ENCODE results near the gene SCN4A.

The SCN4A gene

GRCh38 chr17:63967953-63968352 lies 4.8 kb downstream of the SCN4A start:
- DNase-seq (no peak), ATAC-seq (replicated peaks) (no peak)
- Mint-ChIP-seq H3K9me3 (no peaks in the 10 kb centered on the region), H3K27ac (no peak overlapping the region), H3K36me3 (ENCODE audit: insufficient read depth) (no peaks in the 10 kb centered on the region), H3K27me3 (peaks cover 0 to 6% of the 10 kb centered on the region in 2 donors), H3K4me3 (no peak overlapping the region), H3K4me1 (ENCODE audit: low read depth in 2 of 2) (peaks cover 22 to 23% of the 10 kb centered on the region in 2 donors)

- Mint-ChIP-seq H3K4me3 (peak overlapping the region in 1 of 2 donors; percentile 0), H3K9me3 (no peaks in the 10 kb centered on the region), H3K4me1 (ENCODE audit: low read depth in 2 of 2) (peaks cover 22 to 23% of the 10 kb centered on the region in 2 donors), H3K36me3 (ENCODE audit: insufficient read depth) (no peaks in the 10 kb centered on the region), H3K27ac (peak overlapping the region in 1 of 2 donors; percentile 1), H3K27me3 (no peaks in the 10 kb centered on the region)
- ATAC-seq (replicated peaks) (peak; percentile 99), DNase-seq (peak; percentile 41 to 45 (median 42))
Measured at GRCh38 chr17:63966646-63967264, 6.0 kb downstream of the SCN4A start.

GRCh38 chr17:63963123-63963522 lies 9.6 kb downstream of the SCN4A start:
- Mint-ChIP-seq H3K27me3 (no peaks in the 10 kb centered on the region), H3K4me3 (no peak overlapping the region), H3K9me3 (no peaks in the 10 kb centered on the region), H3K36me3 (ENCODE audit: insufficient read depth) (no peaks in the 10 kb centered on the region), H3K4me1 (ENCODE audit: low read depth in 2 of 2) (peaks cover 18 to 21% of the 10 kb centered on the region in 2 donors), H3K27ac (peak overlapping the region; percentile 59 to 75)
- DNase-seq (no peak), ATAC-seq (replicated peaks) (no peak)

- Mint-ChIP-seq H3K4me1 (ENCODE audit: low read depth in 2 of 2) (peaks cover 16 to 20% of the 10 kb centered on the region in 2 donors), H3K36me3 (ENCODE audit: insufficient read depth) (no peaks in the 10 kb centered on the region), H3K9me3 (no peaks in the 10 kb centered on the region), H3K4me3 (peak overlapping the region in 1 of 2 donors; percentile 62), H3K27ac (peak overlapping the region; percentile 59 to 75), H3K27me3 (no peaks in the 10 kb centered on the region)
- no peak for ATAC-seq (replicated peaks)
- DNase-seq: no peak
Measured at GRCh38 chr17:63962298-63962744, 10.4 kb downstream of the SCN4A start.

GRCh38 chr17:63961355-63962212 lies 11.1 kb downstream of the SCN4A start:
- H3K4me3 Mint-ChIP-seq: peak overlapping the region in 1 of 2 donors; percentile 62

GRCh38 chr17:63960430-63960829 lies 12.3 kb downstream of the SCN4A start:
- Mint-ChIP-seq H3K27me3 (no peaks in the 10 kb centered on the region), H3K36me3 (ENCODE audit: insufficient read depth) (no peaks in the 10 kb centered on the region), H3K9me3 (no peaks in the 10 kb centered on the region), H3K4me1 (ENCODE audit: low read depth in 2 of 2) (peaks cover 9 to 12% of the 10 kb centered on the region in 2 donors), H3K27ac (no peak overlapping the region), H3K4me3 (no peak overlapping the region)
- DNase-seq (no peak), ATAC-seq (replicated peaks) (no peak)

More at GRCh38 chr17:63961355-63962212, 11.1 kb downstream of the SCN4A start:
- peak overlapping the region in 1 of 2 donors; percentile 59 for H3K27ac Mint-ChIP-seq
- no peaks in the 10 kb centered on the region for H3K36me3 Mint-ChIP-seq (ENCODE audit: insufficient read depth)
- no peaks in the 10 kb centered on the region for H3K27me3 Mint-ChIP-seq
- DNase-seq (peak in 1 of 3 experiments; percentile 17), ATAC-seq (replicated peaks) (peak; percentile 85)
- peaks cover 9 to 13% of the 10 kb centered on the region in 2 donors for H3K4me1 Mint-ChIP-seq (ENCODE audit: low read depth in 2 of 2)
- H3K9me3 Mint-ChIP-seq: no peaks in the 10 kb centered on the region

GRCh38 chr17:63960006-63960405 lies 12.7 kb downstream of the SCN4A start:
- no peak overlapping the region for H3K4me3 Mint-ChIP-seq
- H3K36me3 Mint-ChIP-seq (ENCODE audit: insufficient read depth): no peaks in the 10 kb centered on the region
- H3K27me3 Mint-ChIP-seq: no peaks in the 10 kb centered on the region
- peaks cover 11 to 13% of the 10 kb centered on the region in 2 donors for H3K4me1 Mint-ChIP-seq (ENCODE audit: low read depth in 2 of 2)
- H3K27ac Mint-ChIP-seq: peak overlapping the region in 1 of 2 donors; percentile 65
- no peak for DNase-seq
- H3K9me3 Mint-ChIP-seq: no peaks in the 10 kb centered on the region
- no peak for ATAC-seq (replicated peaks)

- Mint-ChIP-seq H3K27ac (no peak overlapping the region), H3K36me3 (ENCODE audit: insufficient read depth) (no peaks in the 10 kb centered on the region), H3K27me3 (no peaks in the 10 kb centered on the region), H3K4me3 (peak overlapping the region in 1 of 2 donors; percentile 22), H3K9me3 (no peaks in the 10 kb centered on the region), H3K4me1 (ENCODE audit: low read depth in 2 of 2) (peaks cover 21 to 23% of the 10 kb centered on the region in 2 donors)
- DNase-seq (no peak), ATAC-seq (replicated peaks) (no peak)
Measured at GRCh38 chr17:63956296-63956920, 16.3 kb downstream of the SCN4A start.

GRCh38 chr17:63955791-63956190 lies 16.9 kb downstream of the SCN4A start:
- Mint-ChIP-seq H3K9me3 (no peaks in the 10 kb centered on the region), H3K27ac (no peak overlapping the region), H3K4me3 (peak overlapping the region in 1 of 2 donors; percentile 7), H3K36me3 (ENCODE audit: insufficient read depth) (no peaks in the 10 kb centered on the region), H3K27me3 (no peaks in the 10 kb centered on the region), H3K4me1 (ENCODE audit: low read depth in 2 of 2) (peaks cover 19 to 26% of the 10 kb centered on the region in 2 donors)
- ATAC-seq (replicated peaks) (no peak), DNase-seq (no peak)

- Mint-ChIP-seq H3K36me3 (ENCODE audit: insufficient read depth) (no peaks in the 10 kb centered on the region), H3K9me3 (no peaks in the 10 kb centered on the region), H3K4me3 (peak overlapping the region in 1 of 2 donors; percentile 7), H3K27ac (no peak overlapping the region), H3K27me3 (no peaks in the 10 kb centered on the region), H3K4me1 (ENCODE audit: low read depth in 2 of 2) (peaks cover 19 to 27% of the 10 kb centered on the region in 2 donors)
- no peak for DNase-seq
- ATAC-seq (replicated peaks): no peak
Measured at GRCh38 chr17:63955232-63955631, 17.5 kb downstream of the SCN4A start.

GRCh38 chr17:63954402-63955063 lies 18.2 kb downstream of the SCN4A start:
- ATAC-seq (replicated peaks) (peak; percentile 90), DNase-seq (peak; percentile 42 to 56 (median 47))
- Mint-ChIP-seq H3K4me1 (ENCODE audit: low read depth in 2 of 2) (peaks cover 19 to 24% of the 10 kb centered on the region in 2 donors), H3K9me3 (no peaks in the 10 kb centered on the region), H3K4me3 (peak overlapping the region; percentile 54 to 64), H3K27ac (peak overlapping the region; percentile 88), H3K36me3 (ENCODE audit: insufficient read depth) (no peaks in the 10 kb centered on the region), H3K27me3 (no peaks in the 10 kb centered on the region)

- no peaks in the 10 kb centered on the region for H3K36me3 Mint-ChIP-seq (ENCODE audit: insufficient read depth)
- H3K27ac Mint-ChIP-seq: peak overlapping the region in 1 of 2 donors; percentile 12
- DNase-seq: peak in 1 of 3 experiments; percentile 18
- no peak overlapping the region for H3K4me3 Mint-ChIP-seq
- no peaks in the 10 kb centered on the region for H3K9me3 Mint-ChIP-seq
- peaks cover 22 to 32% of the 10 kb centered on the region in 2 donors for H3K4me1 Mint-ChIP-seq (ENCODE audit: low read depth in 2 of 2)
- no peaks in the 10 kb centered on the region for H3K27me3 Mint-ChIP-seq
- ATAC-seq (replicated peaks): no peak
Measured at GRCh38 chr17:63950940-63951907, 21.5 kb downstream of the SCN4A start.
